HCT116 (cell line): ENCODE results near the gene IL1RN. TPM values are rescaled to one million over a fixed set of nuclear protein-coding genes. Genes with fewer than 3 reads are reported as not detected.

Source experiments
- ATAC-seq: fragments of 200-7000 bp; cut with Tn5 transposase; 2 replicates; pipeline ENCODE4 v1.9.1; 2020; ENCODE audit warnings: mild to moderate bottlenecking, moderate library complexity
- BruUV-seq: library from RNA; stranded (reverse); fragments of 400-500 nt; replicated peaks from 2 replicates; lab custom pipeline; 2021; lab: Mats Ljungman, UMichigan
- CTCF ChIA-PET: fragments of 300-600 bp; sonication (Branson Sonifier 250); formaldehyde crosslinking; loops from one replicate; lab custom pipeline; 2021; ENCODE audit warnings: antibody characterized with exemption; lab: Charles Lee
- POLR2A ChIA-PET: fragments of 300-600, 350-600 bp; sonication (Branson Sonifier 250); formaldehyde crosslinking; loops from one replicate; lab custom pipeline; 2021; ENCODE audit warnings: antibody characterized with exemption; lab: Charles Lee
- RAD21 ChIA-PET, 2 experiments: fragments of 300-600 bp; sonication (Branson Sonifier 250); formaldehyde crosslinking; loops; one replicate each; lab custom pipeline; 2023; ENCODE audit warnings: low total read pairs in 2 of 2; ENCODE audit not compliant: uncharacterized antibody in 2 of 2, unreplicated experiment in 2 of 2, low non-redundant PET in 1 of 2; lab: Charles Lee
- DNase-seq: peaks from one replicate; pipeline ENCODE4 v3.0.0-alpha.2; 2010; ENCODE audit warnings: low read depth, low spot score
- H2AFZ ChIP-seq: fragments of 200-600 bp; shearing (Covaris generic), sonication (generic); 2 replicates; pipeline ENCODE4 v1.6.1; 2017; ENCODE audit warnings: low read depth, mixed run types, mixed read lengths, antibody characterized with exemption, low read length; ENCODE audit not compliant: poor library complexity, severe bottlenecking
- H3K27ac ChIP-seq: 2 replicates; pipeline ENCODE4 v1.5.1; 2012; ENCODE audit warnings: low read depth, low read length
- H3K27me3 ChIP-seq: fragments of 200-600 bp; sonication (generic); 2 replicates; pipeline ENCODE4 v1.6.1; 2016; ENCODE audit warnings: mixed run types, low read length, mixed read lengths; ENCODE audit not compliant: insufficient read depth
- H3K36me3 ChIP-seq, 2 experiments: fragments of 200-500 bp in 1 of 2; fragments of 200-600 bp in 1 of 2; sonication (Bioruptor generic) in 1 of 2; sonication (generic) in 1 of 2; 2 replicates each; pipeline versions ENCODE4 v1.5.1 to v1.6.1; 2014 to 2016; ENCODE audit warnings: low read length in 2 of 2, inconsistent platforms in 1 of 2, mixed read lengths in 1 of 2, mixed run types in 1 of 2; ENCODE audit not compliant: insufficient read depth in 2 of 2, control insufficient read depth in 1 of 2
- H3K4me1 ChIP-seq, 2 experiments: fragments of 200-600 bp in 1 of 2; sonication (generic) in 1 of 2; 2 replicates each; pipeline versions ENCODE4 v1.5.1 to v1.6.1; 2012 to 2017; ENCODE audit warnings: low read length in 2 of 2, inconsistent platforms in 1 of 2, mild to moderate bottlenecking in 1 of 2, mixed read lengths in 1 of 2, mixed run types in 1 of 2, moderate library complexity in 1 of 2; ENCODE audit not compliant: insufficient read depth in 2 of 2, control insufficient read depth in 1 of 2
- H3K4me2 ChIP-seq: fragments of 200-600 bp; sonication (generic); 2 replicates; pipeline ENCODE4 v1.6.1; 2017; ENCODE audit warnings: mixed run types, low read length, mixed read lengths
- H3K4me3 ChIP-seq, 2 experiments: fragments of 200-600 bp in 1 of 2; sonication (generic) in 1 of 2; replicated peaks in 1 of 2; 2 replicates each; pipeline ENCODE4 v1.5.1; 2011 to 2016; ENCODE audit warnings: low read length in 2 of 2, control low read depth in 1 of 2, low read depth in 1 of 2, mild to moderate bottlenecking in 1 of 2, mixed read lengths in 1 of 2, mixed run types in 1 of 2
- H3K79me2 ChIP-seq: fragments of 200-600 bp; sonication (generic); 2 replicates; pipeline ENCODE4 v1.6.1; 2017; ENCODE audit warnings: mild to moderate bottlenecking, mixed run types, low read length, moderate library complexity, mixed read lengths; ENCODE audit not compliant: insufficient read depth
- H3K9ac ChIP-seq: fragments of 200-600 bp; sonication (generic); 2 replicates; pipeline ENCODE4 v1.6.1; 2016; ENCODE audit warnings: low read length, mixed read lengths
- H3K9me2 ChIP-seq: fragments of 200-600 bp; sonication (generic), shearing (Covaris generic); 2 replicates; pipeline ENCODE4 v1.6.1; 2017; ENCODE audit warnings: mixed run types, mild to moderate bottlenecking, moderate library complexity; ENCODE audit not compliant: insufficient read depth
- H3K9me3 ChIP-seq, 2 experiments: fragments of 200-500 bp in 1 of 2; fragments of 200-600 bp in 1 of 2; sonication (Bioruptor generic) in 1 of 2; sonication (generic) in 1 of 2; 2 replicates each; pipeline ENCODE4 v1.6.1; 2014 to 2017; ENCODE audit warnings: low read length in 2 of 2, mixed read lengths in 2 of 2, inconsistent platforms in 1 of 2, low read depth in 1 of 2, mild to moderate bottlenecking in 1 of 2, mixed run types in 1 of 2, moderate library complexity in 1 of 2; ENCODE audit not compliant: control insufficient read depth in 1 of 2, insufficient read depth in 1 of 2
- H4K20me1 ChIP-seq: fragments of 200-600 bp; sonication (generic), shearing (Covaris generic); 2 replicates; pipeline ENCODE4 v1.6.1; 2017; ENCODE audit warnings: mixed run types, mild to moderate bottlenecking, moderate library complexity; ENCODE audit not compliant: insufficient read depth
- EGR1 ChIP-seq: IDR thresholded peaks from 2 replicates; pipeline ENCODE4 v1.6.1; 2012; ENCODE audit warnings: low read depth
- EZH2 ChIP-seq: fragments of 200-600 bp; sonication (generic); IDR thresholded peaks from 2 replicates; pipeline ENCODE4 v1.6.1; 2017; ENCODE audit warnings: antibody characterized with exemption, mixed run types
- EZH2phosphoT487 ChIP-seq: fragments of 200-600 bp; IDR thresholded peaks from 2 replicates; pipeline ENCODE4 v1.6.1; 2018; ENCODE audit warnings: antibody characterized with exemption, borderline replicate concordance
- FOSL1 ChIP-seq: IDR thresholded peaks from 2 replicates; pipeline ENCODE4 v1.6.1; 2012; ENCODE audit warnings: low read depth
- JUND ChIP-seq: IDR thresholded peaks from 2 replicates; pipeline ENCODE4 v1.6.1; 2012
- POLR2AphosphoS5 ChIP-seq: IDR thresholded peaks from 2 replicates; pipeline ENCODE4 v1.6.1; 2011; ENCODE audit warnings: mild to moderate bottlenecking, low read depth, low read length, moderate library complexity
- REST ChIP-seq: IDR thresholded peaks from 2 replicates; pipeline ENCODE4 v1.6.1; 2012; ENCODE audit warnings: low read depth
- SIN3A ChIP-seq: IDR thresholded peaks from 2 replicates; pipeline ENCODE4 v1.6.1; 2012; ENCODE audit warnings: low read depth
- SRF ChIP-seq: IDR thresholded peaks from 2 replicates; pipeline ENCODE4 v1.6.1; 2012; ENCODE audit warnings: low read depth
- ZBTB33 ChIP-seq: IDR thresholded peaks from 2 replicates; pipeline ENCODE4 v1.6.1; 2011; ENCODE audit warnings: mild to moderate bottlenecking, low read length, moderate library complexity; ENCODE audit not compliant: insufficient replicate concordance; ENCODE audit errors: extremely low read depth
- ZFX ChIP-seq: fragments of 450-650 bp; IDR thresholded peaks from 2 replicates; pipeline ENCODE4 v1.6.1; 2017
- ZNF274 ChIP-seq: fragments of 200-500 bp; sonication (Bioruptor generic); IDR thresholded peaks from 2 replicates; pipeline ENCODE4 v1.6.1; 2014; ENCODE audit warnings: mild to moderate bottlenecking, low read depth, low read length, inconsistent platforms
- intact Hi-C: fragments of 100-400 bp; cut with micrococcal nuclease; formaldehyde crosslinking; loops from 2 replicates; pipeline ENCODE4 v1.10.0; 2022
- total RNA-seq: library from RNA; stranded (reverse); gene quantifications from one replicate; pipeline ENCODE4 v1.2.1, GENCODE V29; 2021; ENCODE audit not compliant: unreplicated experiment
- TF ChIP-seq, protein P1 (sequence below): IDR thresholded peaks from 2 replicates; pipeline ENCODE4 v1.6.1; 2012
- TF ChIP-seq, protein P2 (sequence below): IDR thresholded peaks from 2 replicates; pipeline ENCODE4 v1.6.1; 2012

Gene IL1RN
- total RNA-seq, 1 experiment from 2014 or later = 0.25 TPM

GRCh38 chr2:113167962-113168340, 40.6 kb downstream of the IL1RN start:
- Histone ChIP-seq H3K9me3 (no peaks in the 10 kb centered on the region), H3K4me3 (no peak overlapping the region), H3K27me3 (no peaks in the 10 kb centered on the region), H3K36me3 (no peaks in the 10 kb centered on the region), H3K4me1 (no peaks in the 10 kb centered on the region; a peak in 1 of 4 replicates), H4K20me1 (no peaks in the 10 kb centered on the region), H3K9me2 (no peaks in the 10 kb centered on the region), H3K4me2 (no peak overlapping the region), H3K9ac (no peak overlapping the region), H3K27ac (no peak overlapping the region), H3K79me2 (no peaks in the 10 kb centered on the region), H2AFZ (no peak overlapping the region)
- ChIA-PET RAD21 (no interaction called here), CTCF (no interaction called here), POLR2A (no interaction called here)
- TF ChIP-seq JUND (no peak), REST (no peak), EZH2phosphoT487 (no peak), SIN3A (no peak), FOSL1 (no peak), EZH2 (no peak), ZNF274 (no peak), ZBTB33 (no peak), POLR2AphosphoS5 (no peak), SRF (no peak), ZFX (no peak), EGR1 (no peak)
- TF ChIP-seq, protein P1, sequence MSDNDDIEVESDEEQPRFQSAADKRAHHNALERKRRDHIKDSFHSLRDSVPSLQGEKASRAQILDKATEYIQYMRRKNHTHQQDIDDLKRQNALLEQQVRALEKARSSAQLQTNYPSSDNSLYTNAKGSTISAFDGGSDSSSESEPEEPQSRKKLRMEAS = no peak
- TF ChIP-seq, protein P2, sequence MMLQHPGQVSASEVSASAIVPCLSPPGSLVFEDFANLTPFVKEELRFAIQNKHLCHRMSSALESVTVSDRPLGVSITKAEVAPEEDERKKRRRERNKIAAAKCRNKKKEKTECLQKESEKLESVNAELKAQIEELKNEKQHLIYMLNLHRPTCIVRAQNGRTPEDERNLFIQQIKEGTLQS = no peak
- DNase-seq = no peak
- no TSS peak for BruUV-seq
- ATAC-seq = no peak
- intact Hi-C loops = no loop called here
